ENCODE results near the gene ZFYVE19. TPM values are rescaled to one million over a fixed set of nuclear protein-coding genes. Genes with fewer than 3 reads are reported as not detected.

ZFYVE19 gene
- total and polyA plus RNA-seq, 12 donors = 11.9 to 29.2 (median 17.9) TPM

DNA sequence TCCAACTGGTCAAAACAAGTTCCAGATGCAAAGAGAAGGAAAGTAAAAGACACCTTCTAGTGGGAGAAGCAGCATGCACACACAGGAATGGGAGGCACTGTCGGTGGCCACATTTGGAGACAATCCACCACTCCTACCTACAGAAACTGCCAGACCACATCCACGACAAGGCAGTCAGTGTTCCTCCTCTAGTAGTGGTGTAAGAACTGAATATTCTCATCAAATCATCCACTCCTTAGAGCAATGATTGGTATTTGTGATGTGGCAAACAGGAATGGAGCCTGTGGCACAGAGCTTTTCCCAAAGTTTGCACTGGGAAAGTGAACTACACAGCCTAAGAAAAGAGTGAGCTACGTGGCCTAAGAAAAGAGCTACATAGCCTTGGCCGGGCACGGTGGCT is 31.9 kb downstream of the ZFYVE19 start:
- 85 to 89% methylated on average over 5 of the region's 5 CpGs for WGBS, 2 donors
- intact Hi-C loops (cut with DNase I) = no loop called here
- no peak for DNase-seq

DNA sequence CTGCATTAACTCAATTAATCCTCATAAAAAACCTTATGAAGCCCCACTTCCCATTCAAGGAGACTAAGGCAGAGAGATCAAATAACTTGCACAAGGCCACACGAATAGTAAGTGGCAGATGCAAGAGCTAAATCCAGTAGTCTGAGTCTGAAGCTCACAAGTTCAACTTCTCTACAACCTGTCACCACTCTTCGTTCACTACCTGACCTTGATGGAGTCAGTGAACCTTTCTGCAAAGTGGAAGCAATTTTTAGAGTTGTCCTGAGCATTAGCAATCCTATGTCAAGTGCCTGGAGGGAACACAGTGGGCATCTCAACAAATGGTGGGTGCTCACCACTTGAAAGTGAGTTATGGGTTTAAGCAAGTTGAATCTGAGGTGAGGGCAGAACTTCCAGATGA is 34.9 kb downstream of the ZFYVE19 start:
- no peak for TF ChIP-seq CTCF (IDR thresholded peaks at IDR 0.05)
- peak in 1 of 8 donors; percentile 19 for ATAC-seq
- 49 to 65% methylated on average over 2 of the region's 2 CpGs for WGBS, 2 donors
- Histone ChIP-seq H3K36me3 (no peaks in the 10 kb centered on the region), H3K27me3 (peaks cover 9 to 39% (median 33%) of the 10 kb centered on the region in 7 donors), H3K27ac (no peak overlapping the region), H3K4me1 (peaks cover 10 to 27% (median 13%) of the 10 kb centered on the region in 9 donors), H3K4me3 (no peak overlapping the region), H3K9me3 (no peaks in the 10 kb centered on the region)
- intact Hi-C loops (cut with DNase I) = no loop called here
- no peak for DNase-seq

More for the DNA sequence above, 31.9 kb downstream of the ZFYVE19 start:
- peaks cover 0 to 5% (median 0%) of the 10 kb centered on the region in 9 donors for H3K4me1 ChIP-seq
- H3K27me3 ChIP-seq = peaks cover 0 to 19% (median 4%) of the 10 kb centered on the region in 7 donors
- no peaks in the 10 kb centered on the region for H3K9me3 ChIP-seq
- no peak for TF ChIP-seq CTCF (IDR thresholded peaks at IDR 0.05)
- no peak overlapping the region for H3K4me3 ChIP-seq
- H3K36me3 ChIP-seq = no peaks in the 10 kb centered on the region
- H3K27ac ChIP-seq = no peak overlapping the region
- ATAC-seq = no peak

- Histone ChIP-seq H3K27ac (no peak overlapping the region), H3K4me3 (peak overlapping the region in 9 of 10 donors; percentile 35 to 65 (median 52)), H3K27me3 (peaks cover 9 to 43% (median 35%) of the 10 kb centered on the region in 7 donors), H3K36me3 (no peaks in the 10 kb centered on the region), H3K9me3 (no peaks in the 10 kb centered on the region), H3K4me1 (peaks cover 10 to 41% (median 13%) of the 10 kb centered on the region in 9 donors)
- WGBS, 2 donors = 19 to 26% methylated on average over 28 to 34 of the region's 34 CpGs
- no peak for ATAC-seq
- intact Hi-C loops (cut with DNase I) = no loop called here
- TF ChIP-seq CTCF (IDR thresholded peaks at IDR 0.05) = no peak
- DNase-seq = no peak
Measured at GRCh38 chr15:40843261-40843884, 36.5 kb downstream of the ZFYVE19 start.

GRCh38 chr15:40843885-40844695 is 37.2 kb downstream of the ZFYVE19 start, which contains the start of gene SPINT1:
SPINT1 (plus strand) TSS chr15:40844048; CDS start chr15:40844555, 507 bp downstream.
- DNase-seq = peak in 1 of 2 donors; percentile 20

More at GRCh38 chr15:40843885-40844695, 37.2 kb downstream of the ZFYVE19 start, which contains the start of gene SPINT1:
- WGBS, 2 donors = 0 to 1% methylated on average over 85 to 89 of the region's 89 CpGs
- ATAC-seq = peak in 6 of 8 donors; percentile 8 to 41 (median 18)
- intact Hi-C loops (cut with DNase I) = no loop called here
- peaks cover 10 to 41% (median 13%) of the 10 kb centered on the region in 9 donors for H3K4me1 ChIP-seq
- no peak for TF ChIP-seq CTCF (IDR thresholded peaks at IDR 0.05)
- H3K9me3 ChIP-seq = no peaks in the 10 kb centered on the region
- no peaks in the 10 kb centered on the region for H3K36me3 ChIP-seq
- H3K27ac ChIP-seq = no peak within 1 kb of the TSS
- peak within 1 kb of the TSS; percentile 25 to 65 (median 50) for H3K4me3 ChIP-seq
- H3K27me3 ChIP-seq = peaks cover 9 to 43% (median 35%) of the 10 kb centered on the region in 7 donors

Measured in heart right ventricle (tissue), 16 donors.